ENCODE results near the gene CDKAL1. TPM values are rescaled to one million over a fixed set of nuclear protein-coding genes. Genes with fewer than 3 reads are reported as not detected.

The CDKAL1 gene
- total RNA-seq, 1 donor = 26.8 TPM

DNA sequence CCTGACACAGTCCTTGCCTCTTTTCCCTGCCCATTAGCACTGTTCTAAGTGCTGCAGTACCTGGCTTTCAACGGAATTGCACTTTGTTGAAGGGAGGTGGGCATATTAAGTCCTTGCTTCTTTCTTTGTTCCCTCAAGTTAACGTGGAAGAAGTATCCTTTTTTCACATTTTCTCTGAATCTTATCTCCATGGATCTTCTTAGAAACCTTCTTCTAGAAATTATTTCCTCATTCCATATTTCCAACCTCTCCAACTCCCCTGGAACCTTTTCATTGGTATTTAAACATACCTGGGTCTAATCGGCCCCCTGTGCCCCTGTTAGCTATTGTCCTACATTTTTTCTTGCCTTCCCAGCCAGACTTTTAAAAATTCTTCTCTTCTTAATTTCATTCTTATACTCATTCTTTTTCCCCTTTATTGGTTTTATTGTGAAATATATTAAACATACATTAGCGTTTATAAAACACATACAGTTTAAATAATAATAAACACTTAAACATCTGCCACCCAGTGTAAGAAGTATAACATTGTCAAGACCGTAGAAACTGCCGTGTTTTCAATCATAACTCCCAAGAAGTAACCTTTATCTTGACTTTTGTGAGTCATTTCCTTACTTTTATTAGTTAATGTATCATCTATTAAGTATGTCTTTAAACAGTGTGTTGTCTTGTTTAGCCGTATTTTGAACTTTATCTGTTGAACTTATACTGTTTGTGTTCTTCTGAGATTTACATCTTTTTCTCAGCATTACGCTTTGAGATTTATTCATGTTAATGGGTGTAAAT, 118.2 kb downstream of the CDKAL1 start:
- DNase-seq (ENCODE audit: low read depth) = peak; percentile 90
- no peak overlapping the region for H3K4me3 ChIP-seq (ENCODE audit: low read depth, low read length)
- TF ChIP-seq, protein P1, sequence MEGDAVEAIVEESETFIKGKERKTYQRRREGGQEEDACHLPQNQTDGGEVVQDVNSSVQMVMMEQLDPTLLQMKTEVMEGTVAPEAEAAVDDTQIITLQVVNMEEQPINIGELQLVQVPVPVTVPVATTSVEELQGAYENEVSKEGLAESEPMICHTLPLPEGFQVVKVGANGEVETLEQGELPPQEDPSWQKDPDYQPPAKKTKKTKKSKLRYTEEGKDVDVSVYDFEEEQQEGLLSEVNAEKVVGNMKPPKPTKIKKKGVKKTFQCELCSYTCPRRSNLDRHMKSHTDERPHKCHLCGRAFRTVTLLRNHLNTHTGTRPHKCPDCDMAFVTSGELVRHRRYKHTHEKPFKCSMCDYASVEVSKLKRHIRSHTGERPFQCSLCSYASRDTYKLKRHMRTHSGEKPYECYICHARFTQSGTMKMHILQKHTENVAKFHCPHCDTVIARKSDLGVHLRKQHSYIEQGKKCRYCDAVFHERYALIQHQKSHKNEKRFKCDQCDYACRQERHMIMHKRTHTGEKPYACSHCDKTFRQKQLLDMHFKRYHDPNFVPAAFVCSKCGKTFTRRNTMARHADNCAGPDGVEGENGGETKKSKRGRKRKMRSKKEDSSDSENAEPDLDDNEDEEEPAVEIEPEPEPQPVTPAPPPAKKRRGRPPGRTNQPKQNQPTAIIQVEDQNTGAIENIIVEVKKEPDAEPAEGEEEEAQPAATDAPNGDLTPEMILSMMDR (IDR thresholded peaks at IDR 0.05; ENCODE audit: insufficient read depth, low read depth, low read length) = no peak

- TF ChIP-seq, protein P1 (IDR thresholded peaks at IDR 0.05; ENCODE audit: insufficient read depth, low read depth, low read length) = no peak
- no peak overlapping the region for H3K4me3 ChIP-seq (ENCODE audit: low read depth, low read length)
- no peak for DNase-seq (ENCODE audit: low read depth)
Measured at GRCh38 chr6:20653085-20653479, 118.8 kb downstream of the CDKAL1 start.

DNA sequence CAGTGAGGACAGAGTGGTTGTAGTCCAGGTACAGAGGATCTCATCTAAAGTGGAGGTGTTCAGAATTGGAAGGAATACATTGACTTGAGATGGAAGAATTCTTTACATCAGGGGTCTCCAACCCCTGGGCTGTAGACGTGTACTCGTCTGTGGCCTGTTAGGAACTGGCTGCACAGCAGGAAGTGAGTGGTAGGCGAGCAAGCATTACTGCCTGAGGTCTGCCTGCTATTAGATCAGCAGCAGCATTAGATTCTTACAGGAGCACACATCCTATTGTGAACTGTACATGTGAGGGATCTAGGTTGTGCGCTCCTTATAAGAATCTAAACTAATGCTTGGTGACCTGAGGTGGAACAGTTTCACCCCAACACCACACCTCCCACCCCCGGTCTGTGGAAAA, 121.1 kb downstream of the CDKAL1 start:
- DNase-seq (ENCODE audit: low read depth) = no peak
- TF ChIP-seq, protein P1 (IDR thresholded peaks at IDR 0.05; ENCODE audit: insufficient read depth, low read depth, low read length) = no peak
- no peak overlapping the region for H3K4me3 ChIP-seq (ENCODE audit: low read depth, low read length)

DNA sequence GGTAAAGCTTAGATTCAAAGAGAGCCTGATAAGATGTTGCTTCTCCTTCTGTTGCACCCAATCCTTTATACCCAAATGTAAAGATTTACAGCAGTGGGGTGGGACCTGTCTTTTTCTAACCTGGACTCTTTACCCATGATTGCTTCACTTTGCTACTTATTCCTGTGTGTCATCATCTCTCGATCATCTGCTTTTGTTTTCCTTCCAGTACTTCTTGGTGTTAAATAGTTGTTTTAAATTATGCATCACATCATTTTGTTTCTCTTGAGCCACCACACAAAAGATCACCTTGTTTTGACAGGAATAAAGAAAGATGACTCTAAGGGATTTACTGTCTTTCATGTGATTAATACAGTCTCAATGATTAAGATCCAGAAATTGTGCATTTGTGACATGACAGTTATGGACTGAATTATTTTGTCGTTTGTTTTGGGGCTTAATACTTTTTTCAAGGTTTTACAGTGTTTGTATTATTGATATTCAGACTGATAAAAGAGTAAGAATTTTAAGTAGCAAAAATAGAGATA, 123.1 kb downstream of the CDKAL1 start:
- TF ChIP-seq, protein P1 (IDR thresholded peaks at IDR 0.05; ENCODE audit: insufficient read depth, low read depth, low read length) = no peak
- no peak overlapping the region for H3K4me3 ChIP-seq (ENCODE audit: low read depth, low read length)
- peak; percentile 28 for DNase-seq (ENCODE audit: low read depth)

DNA sequence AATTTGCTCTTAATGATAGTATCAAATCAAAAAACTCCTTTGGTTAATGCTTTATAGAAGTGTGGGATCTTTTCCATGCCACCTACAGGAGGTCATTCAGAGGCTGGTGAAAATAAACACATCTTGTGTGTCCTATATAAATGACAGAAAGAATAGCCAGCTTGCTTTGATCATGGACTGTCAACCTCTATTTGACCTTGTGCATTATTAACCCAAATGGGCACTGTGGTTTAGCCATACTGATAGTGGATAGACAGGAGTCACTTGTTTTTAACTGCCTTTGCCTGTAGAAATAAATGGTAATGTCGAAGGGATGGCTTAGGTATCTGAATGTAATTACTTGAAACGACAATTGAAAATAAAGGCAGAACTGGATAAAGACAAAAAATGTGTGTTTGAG, 123.8 kb downstream of the CDKAL1 start:
- TF ChIP-seq, protein P1 (IDR thresholded peaks at IDR 0.05; ENCODE audit: insufficient read depth, low read depth, low read length) = no peak
- no peak for DNase-seq (ENCODE audit: low read depth)
- no peak overlapping the region for H3K4me3 ChIP-seq (ENCODE audit: low read depth, low read length)

- DNase-seq (ENCODE audit: low read depth) = no peak
- H3K4me3 ChIP-seq (ENCODE audit: low read depth, low read length) = no peak overlapping the region
- TF ChIP-seq, protein P1 (IDR thresholded peaks at IDR 0.05; ENCODE audit: insufficient read depth, low read depth, low read length) = no peak
Measured at GRCh38 chr6:20658516-20658915, 124.3 kb downstream of the CDKAL1 start.

All from fibroblast of villous mesenchyme (primary cell).